Sciatic nerve (tissue), 2 donors: ENCODE data around the gene TTLL7. TPM values are rescaled to one million over a fixed set of nuclear protein-coding genes. Genes with fewer than 3 reads are reported as not detected.
A peak's percentile ranks its signal among the peaks of the same experiment; 100 is the strongest.
"Not testable (repeated sequence)": the region's sequence is repeated elsewhere in the genome, so short reads cannot be mapped to it uniquely, and the experiment has no call there.

Experiments used
- ATAC-seq: fragments of 200-7000 bp; cut with Tn5 transposase; one replicate; pipeline ENCODE4 v1.9.1; 2020; ENCODE audit warnings: mild to moderate bottlenecking, moderate library complexity
- DNase-seq: peaks from one replicate; pipeline ENCODE4 v3.0.0-alpha.2; 2020; ENCODE audit warnings: low spot score
- intact Hi-C: fragments of 100-400 bp; cut with DNase I; formaldehyde crosslinking; loops from one replicate; pipeline ENCODE4 v1.14.2; 2022
- total RNA-seq: library from RNA; stranded (reverse); fragmentation: NEBNext Ultra II Directional; extraction: Animal tissue kit (Norgen Biotek cat#: 25700); gene quantifications from one replicate; pipeline ENCODE4 v1.2.1, GENCODE V29; 2021
- donor health status: DM: no; HTN: no; CAD: no.
- donor health status: DM: no; HTN: no; CAD: no.

TTLL7 gene
- total RNA-seq, 1 donor from 2014 or later, result 15.7 TPM

DNA sequence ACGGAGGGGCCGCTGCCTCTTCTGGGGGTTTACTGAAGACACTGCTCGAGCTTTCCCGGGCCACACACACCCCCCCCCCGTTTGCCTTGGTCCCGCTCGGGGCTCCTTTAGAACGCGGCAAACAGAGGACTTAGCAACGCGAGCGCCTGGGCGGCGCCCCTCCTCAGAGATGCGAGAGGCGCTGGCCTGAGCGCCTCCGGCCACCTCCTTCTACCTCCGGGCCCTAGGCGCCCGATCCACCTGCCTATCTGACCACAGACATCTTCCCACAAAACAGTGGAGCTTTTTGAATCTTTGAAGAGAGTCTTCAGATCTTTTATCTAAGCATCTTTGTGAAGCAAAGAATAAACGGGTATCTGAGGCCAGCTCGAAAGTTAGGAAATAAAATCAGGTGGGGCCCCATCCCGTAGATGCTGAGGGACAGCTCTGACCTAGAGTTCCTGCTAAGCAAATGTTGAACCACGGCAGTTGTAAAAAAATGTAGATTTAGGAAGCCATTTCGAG is 436 bp upstream of the TTLL7 start:
- intact Hi-C loops, result no loop called here
- peak; percentile 96 for ATAC-seq
- DNase-seq, result peak; percentile 80

GRCh38 chr1:83998205-83998497 is 781 bp downstream of the TTLL7 start:
- ATAC-seq (no peak), DNase-seq (no peak)
- intact Hi-C loops, result no loop called here

DNA sequence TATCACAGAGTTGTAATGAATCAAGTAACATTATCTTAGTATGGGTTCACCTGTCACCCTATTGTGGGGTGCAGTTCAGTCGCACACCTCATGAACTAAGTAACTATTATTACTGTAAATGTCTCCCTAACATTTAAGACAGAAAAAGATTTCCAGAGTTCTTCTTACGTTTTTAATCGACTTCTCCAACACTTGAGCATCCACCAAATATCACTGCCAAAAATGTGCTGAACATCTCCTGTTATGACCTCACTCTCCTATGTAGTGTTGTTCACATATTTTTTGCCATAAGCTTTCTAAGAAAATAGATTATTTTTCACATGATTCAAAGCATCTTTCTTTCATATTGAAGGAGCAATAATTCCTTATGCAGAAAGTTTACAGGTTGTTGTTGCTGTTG is 1.3 kb downstream of the TTLL7 start:
- intact Hi-C loops, result no loop called here
- no peak for DNase-seq

DNA sequence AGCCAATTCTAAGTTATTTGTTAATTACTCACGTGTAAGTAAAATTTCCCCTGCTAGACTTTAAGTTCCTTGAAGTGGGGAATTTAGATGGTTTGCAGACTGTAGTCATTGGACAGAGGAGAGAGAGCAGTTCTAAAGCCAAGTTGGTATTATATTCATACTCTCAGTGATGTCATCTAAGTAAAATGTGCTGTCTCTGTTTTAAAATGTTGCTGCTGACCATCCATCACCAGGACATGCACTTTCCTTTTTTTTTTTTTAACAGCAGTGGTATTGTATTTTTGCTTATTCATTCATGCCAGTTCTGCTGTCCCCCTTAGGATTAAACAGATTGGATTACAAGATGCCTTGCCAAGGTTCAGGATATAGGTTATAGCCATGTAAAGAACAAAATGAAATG is 2.3 kb downstream of the TTLL7 start:
- DNase-seq, result no peak
- no peak for ATAC-seq
- intact Hi-C loops, result no loop called here

More for the DNA sequence above, 1.3 kb downstream of the TTLL7 start:
- ATAC-seq, result no peak

DNA sequence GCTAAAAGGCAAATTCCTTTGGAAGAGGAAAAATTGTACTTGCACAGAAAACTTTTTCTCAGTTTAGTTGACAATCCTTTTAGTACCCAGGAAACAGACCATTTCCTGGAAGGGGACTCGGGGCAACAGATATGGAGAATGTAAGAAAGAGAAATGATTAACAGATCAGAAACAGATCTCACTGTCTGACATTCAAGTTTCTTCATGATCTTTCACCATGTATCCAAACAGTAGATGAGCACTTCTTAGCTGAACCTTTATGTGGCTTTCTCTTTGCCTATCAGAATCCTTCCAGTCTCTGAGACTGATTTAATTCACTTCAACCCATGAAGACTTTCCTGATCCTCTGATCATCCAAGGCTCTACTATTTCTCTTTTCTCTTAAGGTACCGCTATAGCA is 2.7 kb downstream of the TTLL7 start:
- no peak for DNase-seq
- intact Hi-C loops, result no loop called here
- ATAC-seq, result no peak

DNA sequence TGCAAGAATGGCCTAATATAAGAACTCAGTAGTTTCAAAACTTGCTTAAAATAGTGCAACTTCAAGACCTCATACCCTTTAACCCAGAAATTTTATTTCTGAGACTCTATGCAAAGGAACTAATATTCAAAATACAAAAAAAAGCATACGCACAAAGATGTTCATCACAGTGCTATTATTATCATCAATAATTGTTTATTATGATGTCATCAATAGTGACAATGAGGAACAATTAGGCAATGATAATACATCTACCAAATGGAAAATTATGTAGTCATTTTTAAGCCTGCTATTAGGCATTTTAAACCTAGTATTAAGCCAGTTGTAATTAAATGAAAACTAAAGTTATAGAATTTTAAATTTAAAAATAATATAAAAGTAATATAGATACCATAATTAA is 3.3 kb downstream of the TTLL7 start:
- intact Hi-C loops, result no loop called here
- ATAC-seq (no peak), DNase-seq (no peak)

DNA sequence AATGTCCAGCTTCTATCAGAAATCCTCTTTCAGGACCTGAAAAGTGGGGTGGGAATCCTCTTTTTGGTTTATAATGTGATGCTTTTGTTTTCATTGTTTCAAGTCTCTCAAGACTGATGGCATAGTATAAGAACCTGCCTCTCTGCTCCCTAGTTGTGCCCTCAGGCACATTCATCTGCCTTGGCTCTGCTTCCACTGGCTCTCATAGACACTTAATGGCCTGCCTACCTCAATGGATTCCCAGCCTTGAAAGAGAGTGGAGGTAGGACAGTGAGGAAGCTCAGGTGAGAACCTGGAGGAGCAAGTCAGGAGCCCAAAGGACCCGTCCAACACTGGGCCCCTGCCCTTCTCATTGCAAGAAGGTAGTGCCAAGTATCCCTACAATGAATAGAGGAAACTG is 4.8 kb downstream of the TTLL7 start:
- ATAC-seq (no peak), DNase-seq (no peak)
- intact Hi-C loops, result no loop called here

DNA sequence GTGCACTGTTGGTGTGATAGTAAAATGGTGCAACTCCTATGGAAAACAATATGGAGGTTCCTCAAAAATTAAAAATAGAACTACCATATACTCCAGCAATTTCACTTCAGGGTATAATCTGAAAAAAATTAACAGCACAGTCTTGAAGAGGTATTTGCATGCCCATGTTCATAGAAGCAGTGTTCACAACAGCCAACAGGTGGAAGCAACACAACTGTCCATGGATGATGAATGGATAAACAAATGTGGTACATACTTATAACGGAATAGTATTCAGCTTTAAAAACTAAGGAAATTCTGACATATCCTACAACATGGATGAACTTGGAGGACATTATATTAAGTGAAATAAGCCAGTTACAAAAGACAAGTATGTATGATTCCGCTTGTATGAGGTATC is 8.2 kb downstream of the TTLL7 start:
- intact Hi-C loops, result no loop called here
- no peak for ATAC-seq
- no peak for DNase-seq

DNA sequence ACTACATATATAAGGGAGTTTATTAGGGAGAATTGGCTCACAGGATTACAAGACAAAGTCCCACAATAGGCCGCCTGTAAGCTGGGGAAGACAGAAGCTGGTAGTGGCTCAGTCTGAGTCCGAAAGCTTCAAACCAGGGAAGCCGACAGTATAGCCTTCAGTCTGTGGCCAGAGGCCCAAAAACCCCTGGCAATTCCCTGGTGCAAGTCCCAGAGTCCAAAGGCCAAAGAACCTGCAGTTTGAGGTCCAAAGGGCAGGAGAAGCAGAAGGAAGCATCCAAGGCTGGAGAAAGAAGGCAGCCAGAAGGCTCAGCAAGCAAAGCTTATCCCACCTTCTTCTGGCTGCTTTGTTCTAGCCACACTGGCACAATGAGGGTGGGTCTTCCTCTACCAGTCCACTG is 13.9 kb downstream of the TTLL7 start:
- intact Hi-C loops, result no loop called here

DNA sequence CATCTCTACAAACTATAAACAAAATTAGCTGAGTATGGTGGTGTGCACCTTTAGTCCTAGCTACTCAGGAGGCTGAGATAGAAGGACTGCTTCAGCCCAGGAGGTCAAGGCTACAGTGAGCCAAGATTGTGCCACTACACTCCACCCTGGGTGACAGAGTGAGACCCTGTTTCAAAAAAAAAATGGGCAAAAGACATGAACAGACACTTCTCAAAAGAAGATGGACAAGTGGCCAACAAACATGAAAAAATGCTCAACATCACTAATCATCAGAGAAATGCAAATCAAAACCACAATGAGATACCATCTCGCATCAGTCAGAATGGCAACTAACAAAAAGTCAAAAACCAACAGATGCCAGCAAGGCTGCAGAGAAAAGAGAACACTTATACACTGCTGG is 15.0 kb downstream of the TTLL7 start:
- intact Hi-C loops, ATAC-seq, DNase-seq: not testable (repeated sequence)

More for the DNA sequence above, 13.9 kb downstream of the TTLL7 start:
- DNase-seq (no peak), ATAC-seq (no peak)

DNA sequence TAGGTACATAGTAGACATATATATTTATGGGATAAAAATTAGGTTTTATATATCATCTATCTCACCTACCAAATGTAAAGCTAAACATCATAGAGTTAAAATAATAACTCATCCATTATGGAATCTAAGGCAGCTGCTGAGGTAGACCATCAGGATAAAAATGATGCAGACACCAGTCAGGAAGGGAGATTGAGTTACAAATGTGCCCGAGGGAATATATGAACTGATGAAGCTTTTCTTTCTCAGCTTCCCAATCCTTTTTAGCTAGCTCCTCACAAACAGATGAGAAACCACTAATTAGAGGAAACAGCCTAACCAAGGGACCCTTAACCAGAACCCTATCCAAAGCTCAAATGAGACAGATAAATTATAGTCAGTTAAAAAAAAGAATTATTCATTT is 20.9 kb downstream of the TTLL7 start:
- no peak for ATAC-seq
- no peak for DNase-seq
- intact Hi-C loops, result no loop called here

DNA sequence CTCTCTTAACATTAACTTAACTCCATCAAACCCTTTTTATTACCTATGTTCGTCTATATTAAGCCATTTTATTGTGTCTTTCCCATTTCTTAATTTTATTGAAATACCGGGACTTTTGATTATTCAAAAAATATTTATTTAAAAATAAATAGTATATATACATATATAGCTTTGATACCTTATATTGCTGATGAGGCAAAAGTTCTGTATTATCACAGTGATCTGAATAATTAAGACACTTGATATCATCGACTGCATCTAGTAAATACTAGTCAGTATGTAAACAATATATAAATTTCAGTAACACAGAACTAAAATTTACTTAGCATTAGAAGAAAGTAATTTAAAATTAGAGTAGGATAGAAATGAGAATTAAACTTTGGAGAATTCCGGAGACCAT is 22.0 kb downstream of the TTLL7 start:
- intact Hi-C loops, result no loop called here
- DNase-seq (no peak), ATAC-seq (no peak)

GRCh38 chr1:83970802-83971201 is 28.1 kb downstream of the TTLL7 start:
- DNase-seq (no peak), ATAC-seq (no peak)
- intact Hi-C loops, result no loop called here

GRCh38 chr1:83970114-83970513 is 28.8 kb downstream of the TTLL7 start:
- no peak for ATAC-seq
- intact Hi-C loops, result no loop called here
- DNase-seq, result no peak

DNA sequence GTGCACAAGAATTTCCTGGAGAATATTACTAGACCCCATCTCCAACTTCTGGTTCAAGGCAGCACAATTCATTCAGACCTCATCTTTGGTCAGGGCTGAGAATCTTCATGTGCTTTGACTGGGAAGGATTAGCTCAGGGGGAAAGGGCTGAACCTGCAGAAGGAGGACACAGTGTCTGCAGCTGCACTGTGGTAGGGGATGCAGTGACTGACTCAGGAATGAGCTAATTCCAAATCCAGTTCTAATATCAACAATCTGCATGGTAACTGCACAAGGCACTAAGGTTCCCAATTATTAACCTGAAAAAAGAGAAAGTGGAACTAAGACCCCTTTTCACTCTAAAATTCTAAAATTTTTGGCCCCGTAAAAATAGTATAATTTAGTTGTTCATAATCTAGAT is 31.6 kb downstream of the TTLL7 start:
- no peak for DNase-seq
- no peak for ATAC-seq
- intact Hi-C loops, result no loop called here

- ATAC-seq (no peak), DNase-seq (no peak)
- intact Hi-C loops, result no loop called here
Observed at GRCh38 chr1:83964153-83964552, 34.8 kb downstream of the TTLL7 start.

GRCh38 chr1:83961571-83962295 is 37.2 kb downstream of the TTLL7 start:
- no peak for DNase-seq
- intact Hi-C loops, result no loop called here
- ATAC-seq, result no peak

GRCh38 chr1:83960669-83961277 is 38.2 kb downstream of the TTLL7 start:
- no peak for DNase-seq
- intact Hi-C loops, result no loop called here
- no peak for ATAC-seq

DNA sequence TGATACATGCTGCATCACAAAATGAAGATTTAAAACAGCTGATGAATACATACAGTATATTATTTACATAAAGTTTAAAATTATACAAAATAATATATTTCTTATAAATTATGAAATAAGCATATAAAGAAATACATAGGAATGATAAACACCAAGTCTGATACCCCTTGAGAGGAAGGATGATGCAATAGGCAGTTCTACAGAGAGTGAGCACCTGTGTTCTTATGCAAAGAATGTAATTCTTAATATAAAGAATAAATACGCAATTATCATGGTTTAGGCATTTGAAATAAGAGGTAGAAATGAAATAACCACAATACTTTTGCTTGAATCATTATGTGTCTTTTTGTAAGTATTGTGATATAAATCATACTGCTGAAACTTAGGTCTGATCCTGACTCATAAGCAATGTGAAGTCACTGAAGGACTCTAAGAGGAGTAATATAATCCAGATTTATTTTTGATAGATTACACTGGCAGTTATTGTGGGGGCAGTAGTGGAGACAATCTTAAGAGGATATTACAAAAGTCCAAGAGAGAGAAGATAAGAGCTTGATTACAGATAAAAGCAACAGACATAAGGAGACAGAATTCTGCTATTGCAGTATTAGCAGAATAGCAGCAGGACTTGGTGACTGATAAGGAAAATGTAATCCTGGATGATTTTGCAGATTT is 39.0 kb downstream of the TTLL7 start:
- DNase-seq, result no peak
- intact Hi-C loops, result no loop called here
- no peak for ATAC-seq

GRCh38 chr1:83958704-83959103 is 40.2 kb downstream of the TTLL7 start:
- no peak for DNase-seq
- intact Hi-C loops, result no loop called here
- no peak for ATAC-seq
